ENCODE results near the gene CACNA1G. TPM values are rescaled to one million over a fixed set of nuclear protein-coding genes. Genes with fewer than 3 reads are reported as not detected.

The CACNA1G gene
- total RNA-seq, 1 donor from 2014 or later, result 0.07 TPM

DNA sequence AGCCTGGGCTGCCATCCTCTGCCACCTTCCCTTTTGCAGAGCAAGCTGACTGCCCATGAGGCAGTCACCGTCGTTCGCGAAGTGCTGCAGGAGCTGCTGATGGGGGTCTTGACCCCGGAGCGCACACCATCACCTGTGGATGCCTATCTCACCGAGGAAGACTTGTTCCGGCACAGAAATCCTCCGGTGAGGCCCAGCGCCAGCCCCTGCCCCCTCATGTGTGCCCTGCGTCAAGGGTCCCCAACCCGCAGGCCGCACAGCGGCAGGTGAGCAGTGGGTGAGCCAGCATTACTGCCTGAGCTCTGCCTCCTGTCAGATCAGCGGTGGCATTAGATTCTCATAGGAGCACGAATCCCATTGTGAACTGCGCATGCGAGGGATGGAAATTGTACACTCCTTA is 35.7 kb upstream of the CACNA1G start:
- intact Hi-C loops (cut with micrococcal nuclease), result no loop called here
- Mint-ChIP-seq H3K36me3 (ENCODE audit: low read depth) (no peaks in the 10 kb centered on the region), H3K4me3 (no peak overlapping the region), H3K27ac (no peak overlapping the region), H3K9me3 (no peaks in the 10 kb centered on the region), H3K27me3 (no peaks in the 10 kb centered on the region), H3K4me1 (peaks cover 2% of the 10 kb centered on the region)
- DNase-seq, result no peak

DNA sequence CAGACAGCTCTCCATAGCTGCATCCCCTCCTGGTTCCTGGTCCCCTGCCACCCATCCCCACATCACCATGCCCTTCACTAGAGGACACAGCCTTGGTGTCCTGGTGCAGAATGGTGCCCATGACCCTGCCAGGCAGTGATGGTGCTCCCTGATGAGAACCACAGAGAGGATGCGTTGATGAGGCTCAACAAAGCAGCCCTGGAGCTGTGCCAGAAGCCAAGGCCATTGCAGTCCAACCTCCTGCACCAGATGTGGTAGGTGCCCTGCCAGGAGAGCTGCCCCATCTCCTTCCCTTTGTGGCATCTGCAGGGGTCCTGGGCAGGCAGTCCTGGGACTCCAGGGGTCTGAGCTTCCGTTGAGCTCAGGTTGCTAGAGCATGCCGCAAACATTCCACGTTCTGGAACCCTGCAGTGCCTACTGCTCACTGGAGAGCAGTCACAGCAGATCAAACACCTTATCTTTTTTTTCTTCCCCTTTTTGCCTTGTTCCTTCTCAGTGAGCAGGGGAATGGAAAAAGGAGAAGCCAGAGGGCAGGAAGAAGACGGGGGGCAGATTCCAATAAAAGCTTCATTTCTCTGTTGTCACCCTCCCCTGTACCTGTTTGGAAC is 33.3 kb upstream of the CACNA1G start:
- Mint-ChIP-seq H3K36me3 (ENCODE audit: low read depth) (no peaks in the 10 kb centered on the region), H3K27ac (no peak overlapping the region), H3K27me3 (peaks cover 14% of the 10 kb centered on the region), H3K9me3 (no peaks in the 10 kb centered on the region), H3K4me3 (no peak overlapping the region), H3K4me1 (no peaks in the 10 kb centered on the region)
- no peak for DNase-seq
- intact Hi-C loops (cut with micrococcal nuclease), result no loop called here

DNA sequence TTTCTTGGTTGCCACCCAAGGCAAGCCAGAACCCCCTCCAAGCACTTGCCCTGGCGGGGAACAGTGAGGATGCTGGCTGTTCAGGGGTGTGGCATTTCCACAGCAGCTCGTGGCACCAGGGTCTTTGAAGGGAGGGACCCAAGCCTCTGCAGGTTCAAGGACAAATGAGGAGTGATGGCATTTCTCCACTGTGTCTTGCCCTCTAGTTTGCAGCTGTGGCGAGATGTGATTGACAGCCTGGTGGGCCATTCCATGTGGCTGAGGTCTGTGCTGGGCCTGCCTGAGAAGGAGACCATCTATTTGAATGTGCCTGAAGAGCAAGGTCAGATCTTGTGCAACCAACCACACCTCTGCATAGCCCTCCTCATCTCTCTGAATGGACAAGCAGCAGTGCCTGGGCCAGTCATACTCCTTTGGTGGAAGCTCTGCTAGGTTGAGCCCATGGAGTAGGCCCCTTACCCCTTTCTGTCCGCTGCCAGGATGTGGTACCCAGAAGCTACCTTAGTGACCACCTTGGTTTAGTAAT is 32.5 kb upstream of the CACNA1G start:
- no peak for DNase-seq
- intact Hi-C loops (cut with micrococcal nuclease), result no loop called here
- Mint-ChIP-seq H3K9me3 (no peaks in the 10 kb centered on the region), H3K4me1 (no peaks in the 10 kb centered on the region), H3K27ac (no peak overlapping the region), H3K27me3 (peaks cover 19% of the 10 kb centered on the region), H3K4me3 (no peak overlapping the region), H3K36me3 (ENCODE audit: low read depth) (no peaks in the 10 kb centered on the region)

DNA sequence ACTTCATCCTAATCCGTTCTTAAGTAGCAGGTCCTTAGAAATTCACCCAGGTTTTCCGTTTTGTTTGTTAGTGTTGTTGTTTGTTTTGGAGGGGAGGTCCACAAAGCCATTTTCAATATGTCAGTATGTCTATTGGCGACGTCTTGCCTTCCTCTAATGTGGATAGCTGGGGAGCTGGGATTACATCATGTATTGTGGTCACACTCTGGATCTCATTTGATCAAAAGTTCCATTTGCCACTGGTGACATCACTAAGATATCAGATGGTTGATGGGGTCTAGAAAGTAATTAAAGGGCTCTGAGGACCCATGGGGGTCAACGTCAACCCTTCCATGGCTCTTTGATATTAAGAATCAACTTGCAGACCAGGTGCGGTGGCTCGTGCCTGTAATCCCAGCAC is 30.7 kb upstream of the CACNA1G start:
- Mint-ChIP-seq H3K4me1 (peaks cover 8% of the 10 kb centered on the region), H3K27me3 (peaks cover 36% of the 10 kb centered on the region), H3K27ac (no peak overlapping the region), H3K36me3 (ENCODE audit: low read depth) (no peaks in the 10 kb centered on the region), H3K9me3 (no peaks in the 10 kb centered on the region), H3K4me3 (no peak overlapping the region)
- no peak for DNase-seq
- intact Hi-C loops (cut with micrococcal nuclease), result no loop called here

DNA sequence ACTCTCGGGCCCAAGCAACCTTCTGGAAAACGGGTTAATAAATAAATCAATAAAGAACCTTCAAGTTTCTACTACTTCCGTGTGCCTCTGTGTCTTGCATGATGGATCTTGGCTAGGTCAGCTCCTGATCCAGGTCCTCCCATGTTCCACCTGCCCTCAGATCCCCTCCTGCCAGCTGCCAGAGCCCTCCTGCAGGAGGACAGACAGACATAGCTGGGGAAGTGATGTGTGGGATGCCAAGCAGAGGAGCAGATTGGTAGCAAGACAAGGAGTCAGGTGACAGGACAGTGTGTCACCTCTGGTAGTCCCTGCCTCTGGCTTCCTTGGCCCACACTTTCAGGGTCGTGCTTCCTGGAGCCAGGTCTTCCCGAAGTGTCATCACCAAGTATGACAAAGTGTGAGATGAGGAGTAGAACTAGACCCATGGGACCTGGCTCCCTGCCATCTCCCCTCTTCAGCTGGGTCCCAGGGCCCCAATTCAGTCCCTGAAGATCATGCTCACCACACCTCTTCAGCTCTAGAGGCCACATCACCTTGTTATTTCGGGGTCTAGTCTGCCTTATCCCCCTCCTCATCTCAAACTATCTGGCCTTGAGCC is 29.0 kb upstream of the CACNA1G start:
- H3K27ac Mint-ChIP-seq, result no peak overlapping the region
- no peak for DNase-seq
- H3K4me3 Mint-ChIP-seq, result no peak overlapping the region
- no peaks in the 10 kb centered on the region for H3K9me3 Mint-ChIP-seq
- intact Hi-C loops (cut with micrococcal nuclease), result no loop called here
- no peaks in the 10 kb centered on the region for H3K36me3 Mint-ChIP-seq (ENCODE audit: low read depth)
- H3K27me3 Mint-ChIP-seq, result peaks cover 39% of the 10 kb centered on the region
- peaks cover 8% of the 10 kb centered on the region for H3K4me1 Mint-ChIP-seq

DNA sequence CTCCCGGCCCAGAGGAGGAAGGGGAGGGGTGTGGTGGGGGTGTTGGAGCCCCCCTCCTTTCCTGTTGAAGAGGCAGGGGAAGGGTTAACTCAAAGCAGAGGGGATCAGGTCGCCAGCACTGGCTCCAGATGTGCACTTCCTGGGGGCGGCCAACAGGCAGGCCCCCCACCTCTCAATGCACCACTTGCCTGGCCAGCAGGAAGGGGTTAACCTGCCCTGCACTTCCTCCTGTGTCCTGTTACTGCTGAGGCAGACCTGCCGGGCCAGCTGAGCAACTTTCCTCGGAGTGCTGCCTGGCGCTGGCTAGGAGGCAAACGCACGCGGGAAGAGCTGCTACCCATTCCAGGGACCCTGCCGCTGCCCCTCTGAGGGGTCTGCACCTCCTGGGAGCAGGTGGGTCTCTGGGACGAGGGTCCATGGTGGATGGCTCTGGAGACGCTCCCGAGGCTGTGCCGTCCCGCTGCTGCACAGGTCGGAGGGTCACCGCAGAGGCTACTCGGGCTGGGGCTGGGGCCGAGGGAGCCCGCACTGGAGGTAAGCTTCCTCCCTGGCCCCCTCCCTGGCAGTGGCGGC is 28.0 kb upstream of the CACNA1G start, which contains the start of gene EPN3:
EPN3 (plus strand) TSS at position 284 of the 573 bp plus-strand sequence. CDS start 3,822 bp downstream, outside the sequence.
- intact Hi-C loops (cut with micrococcal nuclease), result no loop called here
- Mint-ChIP-seq H3K36me3 (ENCODE audit: low read depth) (no peaks in the 10 kb centered on the region), H3K27ac (no peak within 1 kb of the TSS), H3K27me3 (peaks cover 39% of the 10 kb centered on the region), H3K4me1 (peaks cover 8% of the 10 kb centered on the region), H3K9me3 (no peaks in the 10 kb centered on the region), H3K4me3 (no peak within 1 kb of the TSS)
- no peak for DNase-seq

DNA sequence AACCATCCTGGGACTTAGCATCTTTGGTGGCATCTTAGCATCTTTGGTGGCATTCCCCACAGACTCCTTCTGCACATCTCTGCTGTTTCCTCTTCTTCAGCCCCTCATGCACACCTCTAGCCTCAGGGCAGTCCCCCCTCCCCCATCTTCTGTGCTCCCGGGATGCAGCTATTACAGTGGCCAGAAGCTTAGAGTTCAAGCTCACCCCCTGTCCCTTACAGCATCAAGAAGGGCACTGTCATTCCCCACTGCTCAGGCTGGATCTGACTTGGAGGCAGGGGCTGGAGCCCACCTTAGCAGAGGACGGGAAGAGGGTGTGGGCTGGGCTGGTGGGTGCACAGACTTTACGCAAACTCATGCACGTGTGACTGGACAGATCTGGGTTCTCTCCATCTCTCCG is 27.3 kb upstream of the CACNA1G start:
- Mint-ChIP-seq H3K27me3 (peaks cover 39% of the 10 kb centered on the region), H3K27ac (no peak overlapping the region), H3K4me1 (peaks cover 8% of the 10 kb centered on the region), H3K4me3 (no peak overlapping the region), H3K36me3 (ENCODE audit: low read depth) (no peaks in the 10 kb centered on the region), H3K9me3 (no peaks in the 10 kb centered on the region)
- intact Hi-C loops (cut with micrococcal nuclease), result no loop called here
- no peak for DNase-seq

DNA sequence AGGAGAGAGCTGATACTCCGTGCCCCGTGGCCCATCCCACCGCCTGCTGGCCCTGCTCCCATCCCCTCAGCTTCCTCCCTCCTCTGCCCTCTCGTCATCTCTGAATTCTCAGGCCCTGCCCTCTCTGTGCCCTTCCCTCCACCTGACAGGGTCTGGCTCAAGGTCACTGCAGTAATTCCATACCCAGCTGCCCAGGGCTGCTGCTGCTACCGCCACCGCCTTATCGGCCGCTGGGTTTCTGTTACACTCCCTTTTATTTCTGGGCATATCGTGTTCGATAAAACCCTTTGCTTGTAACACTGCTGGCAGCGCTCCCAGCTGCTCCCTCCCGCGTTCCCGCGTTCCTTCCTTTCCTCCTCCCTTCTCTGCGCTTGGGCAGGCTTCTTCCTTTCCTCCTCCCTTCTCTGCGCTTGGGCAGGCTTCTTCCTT is 26.8 kb upstream of the CACNA1G start:
- Mint-ChIP-seq H3K27me3 (peaks cover 39% of the 10 kb centered on the region), H3K4me3 (no peak overlapping the region), H3K36me3 (ENCODE audit: low read depth) (no peaks in the 10 kb centered on the region), H3K9me3 (no peaks in the 10 kb centered on the region), H3K4me1 (peaks cover 8% of the 10 kb centered on the region), H3K27ac (no peak overlapping the region)
- DNase-seq, result no peak
- intact Hi-C loops (cut with micrococcal nuclease), result no loop called here

DNA sequence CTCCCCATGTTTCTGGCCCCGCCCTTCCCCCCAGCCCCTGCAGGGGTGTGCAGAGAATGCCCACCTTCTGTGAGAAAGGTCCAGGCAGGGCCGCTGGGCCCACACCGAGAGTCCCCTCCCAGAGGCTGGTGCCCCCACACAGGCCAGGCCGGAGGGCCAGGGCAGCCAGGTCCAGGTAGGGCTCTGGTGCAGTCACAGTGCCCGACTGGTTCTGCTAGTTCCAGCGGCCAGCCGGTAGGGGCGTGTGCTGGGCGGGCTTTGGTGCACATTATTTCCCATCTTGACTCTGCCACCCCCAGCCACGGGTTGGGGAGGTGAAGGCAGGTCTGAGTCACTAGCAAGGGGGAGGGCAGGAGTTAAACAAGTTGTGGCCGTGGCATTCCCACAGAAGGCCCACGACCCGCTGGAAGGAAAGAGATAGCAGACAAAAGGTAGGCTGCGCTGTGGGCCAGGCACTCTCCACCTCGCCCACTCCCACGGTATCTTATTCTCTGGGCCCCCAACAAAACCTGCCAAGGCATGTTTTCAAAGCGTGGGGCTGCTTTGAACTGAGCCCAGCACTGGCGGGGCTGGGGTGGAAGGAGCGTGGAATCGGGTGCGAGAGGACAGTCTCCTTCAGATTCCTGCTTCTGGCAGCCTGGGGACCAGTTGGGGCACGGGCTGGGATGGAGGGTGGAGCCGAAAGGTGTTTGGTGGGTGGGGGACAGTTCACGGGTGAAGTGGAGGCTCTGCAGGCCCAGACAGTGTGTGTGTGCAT is 26.1 kb upstream of the CACNA1G start:
- H3K27me3 Mint-ChIP-seq, result peaks cover 39% of the 10 kb centered on the region
- H3K9me3 Mint-ChIP-seq, result no peaks in the 10 kb centered on the region
- H3K36me3 Mint-ChIP-seq (ENCODE audit: low read depth), result no peaks in the 10 kb centered on the region
- no peak overlapping the region for H3K4me3 Mint-ChIP-seq
- peaks cover 8% of the 10 kb centered on the region for H3K4me1 Mint-ChIP-seq
- DNase-seq, result no peak
- intact Hi-C loops (cut with micrococcal nuclease), result no loop called here
- H3K27ac Mint-ChIP-seq, result no peak overlapping the region

DNA sequence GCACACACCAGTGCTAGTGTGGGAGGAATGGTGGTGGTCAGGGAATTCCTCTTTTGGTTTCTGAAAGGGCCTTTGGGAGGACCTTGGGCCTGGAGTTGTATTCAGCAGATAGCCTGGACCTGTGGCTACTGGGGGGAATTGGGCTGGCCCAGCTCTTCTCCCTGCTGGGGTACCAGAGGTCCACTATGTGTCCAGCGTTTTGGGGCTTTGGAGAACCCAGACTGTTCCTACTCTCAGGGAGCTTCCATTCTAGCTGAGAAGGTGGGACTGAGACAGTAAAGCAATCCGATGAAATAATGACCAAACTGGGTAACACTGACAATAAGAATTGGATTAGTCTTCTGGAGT is 25.6 kb upstream of the CACNA1G start:
- Mint-ChIP-seq H3K27ac (no peak overlapping the region), H3K4me3 (no peak overlapping the region), H3K27me3 (peaks cover 39% of the 10 kb centered on the region), H3K4me1 (peaks cover 8% of the 10 kb centered on the region), H3K9me3 (no peaks in the 10 kb centered on the region), H3K36me3 (ENCODE audit: low read depth) (no peaks in the 10 kb centered on the region)
- intact Hi-C loops (cut with micrococcal nuclease), result no loop called here
- DNase-seq, result no peak

DNA sequence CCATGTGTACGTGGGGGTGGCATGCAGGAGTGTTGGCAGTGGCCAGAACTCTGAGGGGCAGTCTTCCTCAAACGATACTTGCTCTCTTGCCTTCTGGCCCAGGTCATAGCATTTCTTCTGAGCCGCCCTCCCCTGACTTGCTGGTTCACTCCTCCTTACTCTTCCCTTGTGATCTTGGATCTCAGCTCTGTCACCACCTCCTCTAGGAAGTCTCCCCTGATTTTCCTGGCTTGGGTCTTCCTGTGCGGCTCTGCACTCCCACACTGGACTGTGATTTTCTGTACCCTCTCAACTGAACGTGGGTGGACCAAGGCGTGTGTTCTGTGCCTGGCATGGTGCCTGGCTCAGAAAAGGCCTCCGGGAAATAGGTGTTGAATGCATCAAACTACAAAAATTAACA is 25.1 kb upstream of the CACNA1G start:
- Mint-ChIP-seq H3K27me3 (peaks cover 39% of the 10 kb centered on the region), H3K4me1 (peaks cover 8% of the 10 kb centered on the region), H3K36me3 (ENCODE audit: low read depth) (no peaks in the 10 kb centered on the region), H3K4me3 (no peak overlapping the region), H3K27ac (no peak overlapping the region), H3K9me3 (no peaks in the 10 kb centered on the region)
- intact Hi-C loops (cut with micrococcal nuclease), result no loop called here
- no peak for DNase-seq

DNA sequence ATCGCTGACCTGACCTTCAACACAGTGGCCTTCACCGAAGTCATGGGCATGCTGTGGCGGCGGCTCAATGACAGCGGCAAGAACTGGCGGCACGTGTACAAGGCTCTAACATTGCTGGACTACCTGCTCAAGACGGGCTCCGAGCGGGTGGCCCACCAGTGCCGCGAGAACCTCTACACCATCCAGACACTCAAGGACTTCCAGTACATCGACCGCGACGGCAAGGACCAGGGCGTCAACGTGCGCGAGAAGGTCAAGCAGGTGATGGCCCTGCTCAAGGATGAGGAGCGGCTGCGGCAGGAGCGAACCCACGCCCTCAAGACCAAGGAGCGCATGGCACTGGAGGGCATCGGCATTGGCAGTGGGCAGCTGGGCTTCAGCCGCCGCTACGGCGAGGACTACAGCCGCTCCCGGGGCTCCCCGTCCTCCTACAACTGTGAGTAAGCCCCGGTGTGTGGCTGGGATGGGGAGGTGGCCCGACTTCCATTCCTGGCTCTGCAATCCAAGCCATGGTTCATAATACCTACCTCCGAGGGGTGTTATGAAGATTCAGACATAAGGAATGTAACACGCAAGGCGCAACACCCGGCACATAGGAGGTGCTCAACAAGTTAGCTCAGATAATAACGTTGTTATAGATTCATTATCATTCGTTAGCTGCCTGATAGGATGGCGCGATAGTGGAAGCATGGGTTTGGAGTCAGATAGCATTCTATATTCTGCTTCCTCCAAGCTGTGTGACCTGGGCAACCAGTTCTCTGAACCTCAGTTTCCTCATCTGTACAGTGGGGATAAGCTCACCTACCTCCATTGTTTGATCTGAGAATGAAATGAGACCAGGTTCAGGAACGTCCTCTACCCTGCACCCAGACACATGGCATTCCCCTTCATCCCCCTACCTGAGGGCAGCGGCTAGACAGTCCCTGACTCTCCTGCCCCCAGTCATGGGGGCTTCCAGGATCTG is 23.6 kb upstream of the CACNA1G start:
- Mint-ChIP-seq H3K4me1 (peaks cover 11% of the 10 kb centered on the region), H3K9me3 (no peaks in the 10 kb centered on the region), H3K36me3 (ENCODE audit: low read depth) (no peaks in the 10 kb centered on the region), H3K4me3 (no peak overlapping the region), H3K27ac (no peak overlapping the region), H3K27me3 (peaks cover 28% of the 10 kb centered on the region)
- DNase-seq, result no peak
- intact Hi-C loops (cut with micrococcal nuclease), result no loop called here
